Uterus (tissue), 2 donors: ENCODE results near the gene BAZ1B.

ENCODE experiments used
- CTCF ChIP-seq, 4 experiments: fragments of 200-600 bp in 2 of 4; fragments of 450-650 bp in 2 of 4; sonication (generic) in 2 of 4; IDR thresholded peaks; one replicate each; pipeline ENCODE4 v1.5.1; 2016 to 2019; ENCODE audit warnings: antibody characterized with exemption in 4 of 4, mild to moderate bottlenecking in 2 of 4, moderate library complexity in 1 of 4
- POLR2A ChIP-seq, 2 donors: fragments of 450-650 bp; IDR thresholded peaks; one replicate each; pipeline ENCODE4 v1.6.1; 2016; ENCODE audit warnings: antibody characterized with exemption in 2 of 2, mild to moderate bottlenecking in 1 of 2, moderate library complexity in 1 of 2

GRCh38 chr7:73522105-73522872 is at the start of gene BAZ1B:
- TF ChIP-seq POLR2A (IDR thresholded peaks at IDR 0.05) (peak; percentile 62 to 74), CTCF (IDR thresholded peaks at IDR 0.05) (peak in 2 of 4 experiments; percentile 3 to 17)
